Breast epithelium (tissue), 4 donors: ENCODE data around the gene CCNDBP1. TPM values are rescaled to one million over a fixed set of nuclear protein-coding genes. Genes with fewer than 3 reads are reported as not detected.
"Not testable (repeated sequence)": the region's sequence is repeated elsewhere in the genome, so short reads cannot be mapped to it uniquely, and the experiment has no call there.

Experiments
- DNase-seq, 2 donors: peaks; one replicate each; pipeline ENCODE4 v3.0.0-alpha.2; 2019; ENCODE audit warnings: low spot score in 2 of 2
- H3K27ac ChIP-seq, 2 donors: fragments of 200-600 bp; sonication (generic) in 1 of 2; one replicate each; pipeline ENCODE4 v1.5.1; 2016 to 2019; ENCODE audit warnings: mild to moderate bottlenecking in 1 of 2
- H3K27me3 ChIP-seq, 2 donors: fragments of 200-600 bp; sonication (generic) in 1 of 2; one replicate each; pipeline versions ENCODE4 v1.5.1 to v1.6.0; 2017 to 2019; ENCODE audit warnings: control low read depth in 1 of 2, mild to moderate bottlenecking in 1 of 2
- H3K36me3 ChIP-seq: fragments of 200-600 bp; one replicate; pipeline ENCODE4 v1.5.1; 2019
- H3K4me1 ChIP-seq, 2 donors: fragments of 200-600 bp; sonication (generic); one replicate each; pipeline ENCODE4 v1.5.1; 2016 to 2019; ENCODE audit warnings: control low read depth in 1 of 2
- H3K4me3 ChIP-seq, 3 donors: fragments of 200-600 bp; sonication (generic); 1 replicate in 2 of 3; 2 replicates in 1 of 3; pipeline ENCODE4 v1.5.1; 2016 to 2019; ENCODE audit warnings: mild to moderate bottlenecking in 3 of 3, moderate library complexity in 2 of 3
- H3K9me3 ChIP-seq, 2 donors: fragments of 200-600 bp; sonication (generic) in 1 of 2; one replicate each; pipeline ENCODE4 v1.5.1; 2016 to 2019; ENCODE audit warnings: control low read depth in 1 of 2
- CTCF ChIP-seq, 3 donors: fragments of 450-650 bp; IDR thresholded peaks; one replicate each; pipeline ENCODE4 v1.5.1; 2016 to 2017; ENCODE audit warnings: antibody characterized with exemption in 3 of 3, mild to moderate bottlenecking in 3 of 3, moderate library complexity in 3 of 3
- POLR2A ChIP-seq: fragments of 450-650 bp; IDR thresholded peaks from one replicate; pipeline ENCODE4 v1.6.1; 2016; ENCODE audit warnings: antibody characterized with exemption, mild to moderate bottlenecking, moderate library complexity
- POLR2AphosphoS5 ChIP-seq, 3 donors: sonication (generic); formaldehyde crosslinking; IDR thresholded peaks; one replicate each; pipeline ENCODE4 v1.6.1; 2017; ENCODE audit warnings: antibody characterized with exemption in 3 of 3
- intact Hi-C: fragments of 100-400 bp; cut with DNase I; formaldehyde crosslinking; loops from one replicate; pipeline ENCODE4 v1.15.1; 2023; ENCODE audit warnings: low total_unique reads
- total RNA-seq, 3 donors: library from RNA; depleted of rRNA; stranded (reverse); fragments of >200 nt; gene quantifications; one replicate each; pipeline ENCODE4 v1.1.0, GENCODE V29; 2016

The CCNDBP1 gene
- total RNA-seq, 3 donors from 2014 or later: 90.1 to 179 (median 106) TPM

GRCh38 chr15:43194795-43195194 lies 9.6 kb downstream of the CCNDBP1 start:
- Histone ChIP-seq H3K9me3 (peaks cover 0 to 7% of the 10 kb centered on the region in 2 donors), H3K27ac (no peak overlapping the region), H3K36me3 (no peaks in the 10 kb centered on the region), H3K27me3 (no peaks in the 10 kb centered on the region), H3K4me3 (no peak overlapping the region), H3K4me1 (peaks cover 0 to 4% of the 10 kb centered on the region in 2 donors)
- no peak for DNase-seq
- intact Hi-C loops: no loop called here
- no peak for TF ChIP-seq POLR2AphosphoS5 (IDR thresholded peaks at IDR 0.05)
- no peak for TF ChIP-seq CTCF (IDR thresholded peaks at IDR 0.05)
- TF ChIP-seq POLR2A: no peak

GRCh38 chr15:43196760-43197548 lies 11.8 kb downstream of the CCNDBP1 start:
- no peak for DNase-seq
- Histone ChIP-seq H3K4me1 (no peaks in the 10 kb centered on the region), H3K27me3 (no peaks in the 10 kb centered on the region), H3K4me3 (no peak overlapping the region), H3K36me3 (no peaks in the 10 kb centered on the region), H3K9me3 (peaks cover 0 to 7% of the 10 kb centered on the region in 2 donors), H3K27ac (no peak overlapping the region)
- TF ChIP-seq POLR2AphosphoS5 (IDR thresholded peaks at IDR 0.05): no peak
- TF ChIP-seq POLR2A: no peak
- TF ChIP-seq CTCF (IDR thresholded peaks at IDR 0.05): no peak
- intact Hi-C loops: no loop called here

GRCh38 chr15:43197773-43198172 lies 12.6 kb downstream of the CCNDBP1 start:
- H3K4me1 ChIP-seq, intact Hi-C loops, DNase-seq, H3K4me3 ChIP-seq, H3K27me3 ChIP-seq, H3K36me3 ChIP-seq, H3K9me3 ChIP-seq, H3K27ac ChIP-seq: not testable (repeated sequence)

- H3K27ac ChIP-seq, H3K4me3 ChIP-seq, DNase-seq, H3K27me3 ChIP-seq, H3K9me3 ChIP-seq, intact Hi-C loops, H3K4me1 ChIP-seq, H3K36me3 ChIP-seq: not testable (repeated sequence)
Observed at GRCh38 chr15:43198556-43198955, 13.4 kb downstream of the CCNDBP1 start.

- Histone ChIP-seq H3K4me1 (no peaks in the 10 kb centered on the region), H3K27ac (no peak overlapping the region), H3K4me3 (no peak overlapping the region), H3K27me3 (no peaks in the 10 kb centered on the region), H3K36me3 (no peaks in the 10 kb centered on the region), H3K9me3 (peaks cover 0 to 7% of the 10 kb centered on the region in 2 donors)
- DNase-seq: no peak
- intact Hi-C loops: no loop called here
- TF ChIP-seq POLR2AphosphoS5 (IDR thresholded peaks at IDR 0.05) (no peak), CTCF (IDR thresholded peaks at IDR 0.05) (no peak), POLR2A (no peak)
Observed at GRCh38 chr15:43198992-43199391, 13.8 kb downstream of the CCNDBP1 start.

GRCh38 chr15:43199945-43200488 lies 14.8 kb downstream of the CCNDBP1 start:
- H3K27me3 ChIP-seq: no peaks in the 10 kb centered on the region
- H3K4me3 ChIP-seq: no peak overlapping the region
- TF ChIP-seq CTCF (IDR thresholded peaks at IDR 0.05) (no peak), POLR2AphosphoS5 (IDR thresholded peaks at IDR 0.05) (no peak), POLR2A (no peak)
- intact Hi-C loops: no loop called here
- no peak for DNase-seq
- H3K27ac ChIP-seq: no peak overlapping the region
- no peaks in the 10 kb centered on the region for H3K36me3 ChIP-seq
- H3K9me3 ChIP-seq: peaks cover 0 to 7% of the 10 kb centered on the region in 2 donors
- H3K4me1 ChIP-seq: no peaks in the 10 kb centered on the region
